ENCODE results near the gene CADPS.
A peak's percentile ranks its signal among the peaks of the same experiment; 100 is the strongest.

The CADPS gene

DNA sequence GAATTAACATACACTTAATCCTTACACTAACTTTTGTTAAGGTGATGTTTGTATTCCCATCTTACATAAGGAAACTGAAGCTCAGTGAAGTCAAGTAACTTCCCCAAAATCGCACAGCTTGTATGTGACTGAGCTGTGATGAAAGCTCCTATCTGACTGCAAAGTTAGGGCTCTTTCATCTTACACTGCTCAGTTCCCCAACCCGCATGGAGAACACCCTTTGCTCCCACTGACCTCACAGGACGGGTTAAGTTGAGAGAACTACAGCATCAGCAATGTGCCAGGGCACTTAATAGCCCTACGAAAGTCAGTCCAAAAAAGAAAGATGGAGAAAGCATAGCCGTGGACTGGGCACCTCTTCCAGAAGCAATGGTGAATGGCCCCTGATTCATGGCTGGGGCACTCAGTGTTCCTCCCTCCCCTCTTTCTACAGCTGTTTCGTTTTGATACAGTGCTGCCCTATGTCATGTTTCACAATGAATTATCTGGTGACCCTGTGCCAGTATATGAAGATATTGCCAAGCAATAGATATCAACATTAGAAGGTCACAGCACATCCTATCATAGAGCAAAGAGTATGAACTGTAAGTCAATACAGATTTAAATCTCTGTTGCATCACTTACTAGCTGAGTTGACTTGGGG lies 38.0 kb downstream of the CADPS start:
- TF ChIP-seq Cebpa-rat (IDR thresholded peaks at IDR 0.05), result no peak
- H3K4me2 ChIP-seq, result no peak overlapping the region
- H4K20me1 ChIP-seq, result no peaks in the 10 kb centered on the region
- no peak overlapping the region for H3K4me3 ChIP-seq
- no peak overlapping the region for H3K9ac ChIP-seq
- no peaks in the 10 kb centered on the region for H3K9me3 ChIP-seq
- H3K36me3 ChIP-seq, result no peaks in the 10 kb centered on the region
- H3K4me1 ChIP-seq, result no peaks in the 10 kb centered on the region
- no peaks in the 10 kb centered on the region for H3K27me3 ChIP-seq
- no peak overlapping the region for H3K27ac ChIP-seq

DNA sequence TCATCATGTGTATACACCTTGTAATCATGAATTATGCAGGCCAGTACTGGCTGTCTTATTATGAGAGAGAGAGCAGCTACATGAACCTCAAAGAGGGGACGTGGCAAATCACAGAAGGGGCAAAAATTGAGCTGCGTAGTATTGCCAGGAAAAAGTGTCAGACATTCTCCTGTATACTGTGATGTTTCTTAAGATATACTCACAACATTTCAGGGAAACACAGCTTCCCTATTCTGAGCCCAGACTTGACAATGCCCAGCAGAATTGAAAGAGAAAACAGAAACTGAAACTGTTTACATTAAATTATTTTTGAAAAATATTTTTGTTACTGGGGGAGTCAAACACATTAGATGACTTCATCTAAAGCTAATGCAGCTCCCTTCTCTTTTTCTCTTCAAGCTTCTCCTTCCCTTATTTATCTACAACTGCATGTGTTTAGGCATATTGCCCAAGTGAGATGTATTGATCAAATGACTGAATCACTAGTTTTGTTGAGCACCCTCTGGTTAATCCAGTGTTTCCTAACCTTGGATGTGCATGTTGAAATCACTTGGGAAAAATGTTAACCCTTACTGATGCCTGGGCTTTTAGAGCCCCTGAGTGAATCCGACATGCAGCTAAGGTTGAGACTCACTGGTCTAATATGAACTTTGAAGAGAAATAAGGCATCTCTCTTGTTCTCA lies 39.5 kb downstream of the CADPS start:
- Histone ChIP-seq H4K20me1 (no peaks in the 10 kb centered on the region), H3K9me3 (no peaks in the 10 kb centered on the region), H3K27ac (no peak overlapping the region), H3K4me1 (no peaks in the 10 kb centered on the region), H3K36me3 (no peaks in the 10 kb centered on the region), H3K9ac (no peak overlapping the region), H3K4me2 (no peak overlapping the region; the same call in 1 of the 2 replicates), H3K4me3 (no peak overlapping the region), H3K27me3 (no peaks in the 10 kb centered on the region)
- TF ChIP-seq Cebpa-rat (IDR thresholded peaks at IDR 0.05), result no peak

DNA sequence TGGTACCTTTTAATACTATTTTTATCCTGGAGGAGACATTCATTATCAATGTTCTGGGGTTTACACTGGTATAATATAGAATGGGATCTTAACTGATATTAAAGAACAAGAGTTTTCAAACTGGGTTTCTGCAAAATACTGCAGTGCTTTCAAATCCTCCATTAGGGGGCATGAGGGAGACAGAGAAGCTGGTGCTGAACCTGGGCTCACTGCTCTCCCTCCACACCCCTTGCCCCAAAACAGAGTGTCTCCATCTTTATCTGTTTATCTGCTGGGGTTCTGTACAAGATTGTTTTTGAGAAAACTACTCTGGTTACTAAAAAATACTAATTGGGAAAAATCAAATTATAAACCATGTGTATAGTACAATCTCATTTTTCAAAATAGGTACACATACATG lies 41.7 kb downstream of the CADPS start:
- no peaks in the 10 kb centered on the region for H3K27me3 ChIP-seq
- H3K9me3 ChIP-seq, result no peaks in the 10 kb centered on the region
- H3K27ac ChIP-seq, result no peak overlapping the region
- no peak overlapping the region for H3K4me2 ChIP-seq
- no peak overlapping the region for H3K4me3 ChIP-seq
- no peak for TF ChIP-seq Cebpa-rat (IDR thresholded peaks at IDR 0.05)
- H3K9ac ChIP-seq, result no peak overlapping the region
- no peaks in the 10 kb centered on the region for H3K4me1 ChIP-seq
- no peaks in the 10 kb centered on the region for H3K36me3 ChIP-seq
- H4K20me1 ChIP-seq, result no peaks in the 10 kb centered on the region

DNA sequence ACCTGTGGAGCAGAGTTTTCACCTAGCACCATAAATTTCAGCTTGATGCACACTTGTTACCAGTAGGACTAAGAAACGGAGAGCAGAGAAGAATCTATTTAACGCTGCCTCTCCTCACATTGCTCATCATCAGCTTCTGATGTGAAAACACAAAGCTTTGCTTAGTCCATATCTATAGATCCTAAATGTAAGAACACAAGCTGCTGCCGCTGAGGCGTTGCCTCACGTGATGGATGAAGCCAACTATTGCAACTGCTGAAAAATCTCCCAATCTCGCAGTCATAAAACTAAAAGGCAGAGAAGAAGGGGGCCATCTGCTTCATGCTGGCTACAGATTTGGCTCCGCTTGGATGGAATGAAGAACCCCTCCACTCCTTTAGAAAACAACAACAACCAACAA lies 42.7 kb downstream of the CADPS start:
- Histone ChIP-seq H3K4me2 (no peak overlapping the region), H3K27me3 (no peaks in the 10 kb centered on the region), H3K4me3 (no peak overlapping the region), H4K20me1 (no peaks in the 10 kb centered on the region), H3K4me1 (no peaks in the 10 kb centered on the region), H3K9me3 (no peaks in the 10 kb centered on the region), H3K27ac (no peak overlapping the region), H3K9ac (no peak overlapping the region), H3K36me3 (no peaks in the 10 kb centered on the region)
- TF ChIP-seq Cebpa-rat (IDR thresholded peaks at IDR 0.05), result no peak

DNA sequence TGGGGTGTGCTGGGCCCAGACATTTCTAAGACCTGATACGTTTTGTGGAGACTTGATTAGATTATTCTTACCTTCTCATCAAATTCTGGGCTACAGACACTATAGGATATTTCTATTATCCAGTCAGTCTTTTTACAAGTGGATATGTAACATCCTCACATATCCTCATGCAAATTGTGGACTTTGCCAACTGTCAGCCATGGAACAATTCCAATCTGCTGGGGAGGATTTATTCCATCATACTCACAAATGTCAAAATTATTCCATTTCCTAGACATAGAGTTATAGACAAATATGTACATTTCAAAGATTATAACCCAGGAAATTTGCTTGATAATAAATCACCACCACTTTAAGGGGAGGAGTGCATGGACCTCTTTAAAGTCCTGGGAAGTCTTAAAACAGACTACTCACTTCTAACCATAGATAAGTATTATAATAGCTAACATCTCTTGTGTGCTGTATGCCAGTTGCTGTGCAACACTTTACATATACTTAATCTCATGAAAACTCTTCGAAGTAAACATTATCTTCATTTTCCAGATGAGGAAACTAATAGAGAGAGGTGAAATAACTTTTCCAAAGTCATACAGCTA lies 44.4 kb downstream of the CADPS start:
- H3K4me2 ChIP-seq, result no peak overlapping the region
- H3K27ac ChIP-seq, result no peak overlapping the region
- no peak overlapping the region for H3K9ac ChIP-seq
- H3K4me3 ChIP-seq, result no peak overlapping the region
- no peak for TF ChIP-seq Cebpa-rat (IDR thresholded peaks at IDR 0.05)
- H3K9me3 ChIP-seq, result no peaks in the 10 kb centered on the region
- no peaks in the 10 kb centered on the region for H4K20me1 ChIP-seq
- no peaks in the 10 kb centered on the region for H3K4me1 ChIP-seq
- no peaks in the 10 kb centered on the region for H3K27me3 ChIP-seq
- H3K36me3 ChIP-seq, result no peaks in the 10 kb centered on the region

DNA sequence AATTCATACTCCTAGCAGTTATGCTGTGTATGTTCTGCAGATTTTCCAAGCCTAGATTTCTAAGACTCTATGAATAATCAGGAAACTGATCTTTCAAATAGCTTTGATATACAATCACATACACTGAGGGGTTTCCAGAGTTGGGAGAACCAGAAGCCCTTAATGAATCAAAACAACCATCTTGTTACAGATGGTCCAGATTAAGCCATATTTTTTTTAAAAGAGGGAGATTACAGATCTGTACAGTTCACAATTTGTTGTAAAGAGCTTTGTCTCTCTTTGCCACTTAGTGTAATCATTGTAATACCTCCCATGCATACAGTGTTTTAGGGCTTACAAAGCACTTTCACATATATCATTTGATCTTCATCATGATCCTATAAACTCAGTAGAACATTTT lies 47.7 kb downstream of the CADPS start:
- H3K4me2 ChIP-seq, result no peak overlapping the region
- H3K36me3 ChIP-seq, result no peaks in the 10 kb centered on the region
- no peak overlapping the region for H3K9ac ChIP-seq
- H3K4me1 ChIP-seq, result no peaks in the 10 kb centered on the region
- TF ChIP-seq Cebpa-rat (IDR thresholded peaks at IDR 0.05), result no peak
- H3K27me3 ChIP-seq, result no peaks in the 10 kb centered on the region
- no peak overlapping the region for H3K4me3 ChIP-seq
- H4K20me1 ChIP-seq, result no peaks in the 10 kb centered on the region
- H3K9me3 ChIP-seq, result no peaks in the 10 kb centered on the region
- no peak overlapping the region for H3K27ac ChIP-seq

DNA sequence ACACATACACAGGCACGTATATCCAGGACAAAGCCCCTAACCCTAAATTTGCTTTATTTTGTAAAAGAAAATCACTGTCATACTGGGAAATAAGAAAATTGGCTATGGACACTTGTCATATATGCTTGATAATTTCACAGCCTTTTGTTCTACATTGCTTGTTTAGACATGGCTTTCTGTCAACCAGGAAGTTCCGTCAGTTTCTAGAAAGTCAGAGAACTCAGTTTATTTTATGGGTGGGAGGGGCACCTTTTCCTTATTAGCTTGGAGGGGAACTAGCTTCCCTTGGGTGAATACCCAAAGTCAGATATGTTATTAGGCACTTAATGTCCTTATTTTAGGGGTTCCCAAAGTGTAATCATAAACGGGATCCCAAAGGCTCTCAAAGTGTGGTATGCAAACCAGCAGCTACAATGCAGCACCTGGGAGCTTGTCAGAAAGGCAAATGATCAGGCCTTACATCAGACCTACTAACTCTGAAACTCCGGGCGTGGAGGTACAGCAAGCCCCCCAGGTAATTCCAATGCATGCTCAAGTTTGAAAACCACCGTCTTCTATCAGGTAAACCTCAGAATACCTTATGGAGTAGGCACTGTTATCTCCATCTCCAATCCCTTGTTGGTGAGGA lies 50.1 kb downstream of the CADPS start:
- H4K20me1 ChIP-seq, result no peaks in the 10 kb centered on the region
- H3K9me3 ChIP-seq, result no peaks in the 10 kb centered on the region
- no peaks in the 10 kb centered on the region for H3K27me3 ChIP-seq
- no peak overlapping the region for H3K4me2 ChIP-seq
- H3K4me1 ChIP-seq, result no peaks in the 10 kb centered on the region
- TF ChIP-seq Cebpa-rat (IDR thresholded peaks at IDR 0.05), result no peak
- H3K9ac ChIP-seq, result no peak overlapping the region
- H3K4me3 ChIP-seq, result no peak overlapping the region
- no peak overlapping the region for H3K27ac ChIP-seq
- no peaks in the 10 kb centered on the region for H3K36me3 ChIP-seq

DNA sequence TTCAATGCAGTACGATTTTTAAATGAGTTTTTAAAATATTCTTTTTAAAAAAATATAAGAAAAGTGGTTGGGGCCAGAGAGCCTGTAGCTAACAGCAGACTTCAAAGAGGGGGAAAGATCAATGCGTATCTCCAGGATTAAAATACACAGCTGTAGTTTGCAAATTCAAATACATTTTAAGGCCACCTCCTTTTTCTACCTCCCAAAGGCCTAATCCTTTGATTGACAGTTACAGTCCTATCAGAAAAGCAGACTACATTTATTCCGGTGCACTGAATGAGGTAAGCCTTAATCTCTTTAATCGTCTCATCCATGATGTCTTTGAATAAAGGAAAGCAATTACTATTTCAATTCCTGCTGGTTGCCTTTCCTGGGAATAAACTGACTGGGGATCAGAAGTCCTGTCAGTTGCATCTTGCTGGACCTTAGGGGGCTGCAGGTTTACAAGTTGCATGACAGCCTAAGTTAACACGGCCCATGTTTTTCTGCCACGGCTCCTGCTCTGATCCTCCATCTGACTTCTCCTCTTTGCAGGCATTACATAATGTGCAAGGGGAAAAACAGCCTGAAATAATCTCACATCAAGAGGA lies 51.7 kb downstream of the CADPS start:
- no peak for TF ChIP-seq Cebpa-rat (IDR thresholded peaks at IDR 0.05)
- Histone ChIP-seq H3K9ac (no peak overlapping the region), H3K9me3 (no peaks in the 10 kb centered on the region), H3K4me3 (no peak overlapping the region), H3K36me3 (no peaks in the 10 kb centered on the region), H4K20me1 (no peaks in the 10 kb centered on the region), H3K4me1 (peaks cover under 1% of the 10 kb centered on the region), H3K4me2 (no peak overlapping the region), H3K27ac (no peak overlapping the region), H3K27me3 (no peaks in the 10 kb centered on the region)

DNA sequence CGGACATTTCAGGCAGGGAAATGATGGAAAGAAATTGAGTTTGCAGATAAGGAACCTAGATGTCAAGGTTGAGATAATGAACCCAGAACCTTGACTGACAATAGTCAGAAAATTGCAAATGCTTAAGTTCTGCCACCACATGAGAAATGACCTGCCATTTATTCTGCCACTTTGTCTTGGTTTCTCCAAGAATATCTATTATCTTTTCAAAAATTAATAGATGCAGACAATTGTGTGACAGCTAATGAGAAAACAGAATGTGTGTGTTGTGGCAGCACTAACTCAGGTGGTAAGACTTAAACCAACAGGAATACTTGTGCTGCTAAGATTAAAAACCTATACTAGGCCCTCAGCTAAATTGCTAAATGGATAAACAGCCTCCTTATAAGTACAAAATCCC lies 52.3 kb downstream of the CADPS start:
- Histone ChIP-seq H3K4me2 (no peak overlapping the region), H3K9me3 (no peaks in the 10 kb centered on the region), H3K36me3 (no peaks in the 10 kb centered on the region), H3K4me3 (no peak overlapping the region), H3K27ac (no peak overlapping the region), H4K20me1 (no peaks in the 10 kb centered on the region), H3K27me3 (no peaks in the 10 kb centered on the region), H3K9ac (no peak overlapping the region), H3K4me1 (peaks cover 7% of the 10 kb centered on the region)
- no peak for TF ChIP-seq Cebpa-rat (IDR thresholded peaks at IDR 0.05)

DNA sequence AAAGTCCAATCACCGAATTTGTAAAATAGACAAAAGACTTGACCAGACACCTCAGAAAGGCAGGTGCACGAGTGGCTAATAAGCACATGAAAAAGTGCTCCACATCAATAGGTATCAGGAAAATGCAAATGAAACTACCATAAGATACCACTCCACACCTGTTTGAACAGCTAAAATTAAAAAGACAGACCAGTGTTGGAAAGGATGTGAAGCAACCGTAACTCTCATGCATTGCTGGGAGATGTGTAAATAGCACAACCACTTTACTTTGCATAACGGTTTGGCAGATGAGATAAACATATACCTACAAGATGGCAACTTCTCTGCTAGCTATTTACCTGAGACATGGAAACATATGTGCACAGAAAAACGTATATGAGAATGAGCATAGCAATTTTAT lies 56.9 kb downstream of the CADPS start:
- no peaks in the 10 kb centered on the region for H3K36me3 ChIP-seq
- no peak for TF ChIP-seq Cebpa-rat (IDR thresholded peaks at IDR 0.05)

More for the DNA sequence above, 56.9 kb downstream of the CADPS start:
- Histone ChIP-seq H4K20me1 (no peaks in the 10 kb centered on the region), H3K27ac (no peak overlapping the region), H3K9me3 (no peaks in the 10 kb centered on the region), H3K27me3 (no peaks in the 10 kb centered on the region), H3K9ac (no peak overlapping the region), H3K4me1 (peaks cover 34% of the 10 kb centered on the region), H3K4me2 (peak overlapping the region; percentile 64), H3K4me3 (no peak overlapping the region)
